CD14-positive monocyte (primary cell): ENCODE measurements around the gene NDUFA13. TPM values are rescaled to one million over a fixed set of nuclear protein-coding genes. Genes with fewer than 3 reads are reported as not detected.

Experiments
- DNase-seq, 3 donors: peaks; one replicate each; pipeline ENCODE4 v3.0.0-alpha.2; 2011 to 2022
- H2AFZ ChIP-seq: 2 replicates; pipeline ENCODE4 v1.6.0; 2012; ENCODE audit warnings: mild to moderate bottlenecking, low read depth, low read length, inconsistent platforms; ENCODE audit not compliant: insufficient read depth, poor library complexity, severe bottlenecking
- H3K27ac ChIP-seq, 2 donors: 1 replicate in 1 of 2; 2 replicates in 1 of 2; pipeline ENCODE4 v1.5.1; 2012 to 2013; ENCODE audit warnings: low read length in 2 of 2, control low read depth in 1 of 2, inconsistent platforms in 1 of 2, low read depth in 1 of 2, mild to moderate bottlenecking in 1 of 2
- H3K27me3 ChIP-seq, 2 donors: one replicate each; pipeline versions ENCODE4 v1.6.0 to v1.6.1; 2011 to 2013; ENCODE audit warnings: low read length in 2 of 2; ENCODE audit not compliant: control insufficient read depth in 2 of 2, insufficient read depth in 2 of 2
- H3K36me3 ChIP-seq, 2 donors: replicated peaks in 1 of 2; 1 replicate in 1 of 2; 2 replicates in 1 of 2; pipeline versions ENCODE4 v1.5.1 to v1.6.1; 2012 to 2013; ENCODE audit warnings: low read length in 2 of 2, control low read depth in 1 of 2, inconsistent platforms in 1 of 2, mild to moderate bottlenecking in 1 of 2; ENCODE audit not compliant: insufficient read depth in 2 of 2, control insufficient read depth in 1 of 2
- H3K4me1 ChIP-seq, 2 donors: 1 replicate in 1 of 2; 2 replicates in 1 of 2; pipeline versions ENCODE4 v1.5.1 to v1.6.1; 2012 to 2013; ENCODE audit warnings: low read length in 2 of 2, control low read depth in 1 of 2, inconsistent platforms in 1 of 2, mild to moderate bottlenecking in 1 of 2, moderate library complexity in 1 of 2; ENCODE audit not compliant: insufficient read depth in 2 of 2, control insufficient read depth in 1 of 2
- H3K4me2 ChIP-seq: replicated peaks from 2 replicates; pipeline ENCODE3; 2012; ENCODE audit warnings: low read length, moderate library complexity, mild to moderate bottlenecking; ENCODE audit not compliant: poor library complexity, severe bottlenecking; ENCODE audit errors: extremely low read depth
- H3K4me3 ChIP-seq, 3 experiments: fragments of 200-600 bp in 1 of 3; sonication (generic) in 1 of 3; replicated peaks in 1 of 3; 1 replicate in 2 of 3; 2 replicates in 1 of 3; pipeline ENCODE4 v1.5.1; 2011 to 2013; ENCODE audit warnings: low read length in 3 of 3, mild to moderate bottlenecking in 3 of 3, control low read depth in 2 of 3, low read depth in 2 of 3, inconsistent platforms in 1 of 3, moderate library complexity in 1 of 3
- H3K79me2 ChIP-seq: 2 replicates; pipeline ENCODE4 v1.6.0; 2012; ENCODE audit warnings: mild to moderate bottlenecking, control low read depth, inconsistent platforms, low read length, moderate library complexity; ENCODE audit not compliant: insufficient read depth
- H3K9ac ChIP-seq: 2 replicates; pipeline ENCODE4 v1.6.0; 2017; ENCODE audit warnings: low read length, mild to moderate bottlenecking; ENCODE audit not compliant: insufficient read depth, poor library complexity, severe bottlenecking
- H3K9me3 ChIP-seq, 2 donors: replicated peaks in 1 of 2; 1 replicate in 1 of 2; 2 replicates in 1 of 2; pipeline versions ENCODE4 v1.5.1 to v1.6.1; 2012 to 2013; ENCODE audit warnings: low read length in 2 of 2, control low read depth in 1 of 2; ENCODE audit not compliant: control insufficient read depth in 1 of 2, insufficient read depth in 1 of 2
- H4K20me1 ChIP-seq: 2 replicates; pipeline ENCODE4 v1.6.0; 2012; ENCODE audit warnings: mild to moderate bottlenecking, low read length, control low read depth, moderate library complexity; ENCODE audit not compliant: insufficient read depth
- H3K27ac Mint-ChIP-seq, 7 donors: one replicate each; pipeline ENCODE4 v1.8.0; 2020; ENCODE audit warnings: mild to moderate bottlenecking in 7 of 7, mixed read lengths in 7 of 7, moderate library complexity in 6 of 7, inconsistent platforms in 2 of 7
- H3K27me3 Mint-ChIP-seq, 3 donors: one replicate each; pipeline ENCODE4 v1.8.0; 2021 to 2022; ENCODE audit warnings: low read depth in 3 of 3, mild to moderate bottlenecking in 3 of 3, mixed read lengths in 3 of 3, moderate library complexity in 3 of 3, inconsistent platforms in 1 of 3
- H3K36me3 Mint-ChIP-seq, 2 donors: one replicate each; pipeline ENCODE4 v1.8.0; 2020; ENCODE audit warnings: mixed read lengths in 2 of 2, inconsistent platforms in 1 of 2, mild to moderate bottlenecking in 1 of 2
- H3K4me1 Mint-ChIP-seq: one replicate; pipeline ENCODE4 v1.8.0; 2020; ENCODE audit warnings: mild to moderate bottlenecking, mixed read lengths
- H3K4me3 Mint-ChIP-seq, 2 donors: one replicate each; pipeline ENCODE4 v1.8.0; 2020; ENCODE audit warnings: mild to moderate bottlenecking in 2 of 2, mixed read lengths in 2 of 2, moderate library complexity in 1 of 2
- H3K9me3 Mint-ChIP-seq, 7 donors: one replicate each; pipeline ENCODE4 v1.8.0; 2020 to 2022; ENCODE audit warnings: mixed read lengths in 7 of 7, mild to moderate bottlenecking in 6 of 7, moderate library complexity in 6 of 7, inconsistent platforms in 2 of 7
- CTCF ChIP-seq: fragments of 200-600 bp; IDR thresholded peaks from one replicate; pipeline ENCODE4 v1.8.0; 2022; ENCODE audit warnings: antibody characterized with exemption, mild to moderate bottlenecking
- WGBS: methylation state at CpG from one replicate; pipeline ENCODE4 v1.1.5; 2013; ENCODE audit warnings: missing lambda C conversion rate; ENCODE audit not compliant: insufficient coverage; 5-methylcytosine and 5-hydroxymethylcytosine counted together
- intact Hi-C, 2 donors: fragments of 100-400 bp; cut with micrococcal nuclease; formaldehyde crosslinking; loops; one replicate each; pipeline versions ENCODE4 v1.15.0 to v1.15.1; 2023
- polyA plus RNA-seq, 3 donors: library from polyadenylated mRNA; depleted of rRNA in 1 of 3; unstranded in 2 of 3; stranded (reverse) in 1 of 3; fragments of 300-500 nt in 2 of 3; fragments of >200 nt in 1 of 3; fragmentation: Illumina TruSeq in 2 of 3; gene quantifications; 1 replicate in 2 of 3; 2 replicates in 1 of 3; pipeline ENCODE4 v1.2.3, GENCODE V29; 2012 to 2021

The NDUFA13 gene
- polyA plus RNA-seq, 3 donors: 86.7 to 433 (median 361) TPM

- Mint-ChIP-seq H3K4me3 (no peak overlapping the region), H3K27ac (peak overlapping the region in 1 of 7 donors; percentile 52), H3K9me3 (no peaks in the 10 kb centered on the region), H3K4me1 (peaks cover 6% of the 10 kb centered on the region), H3K27me3 (peaks cover 0 to 11% (median 3%) of the 10 kb centered on the region in 3 donors), H3K36me3 (no peaks in the 10 kb centered on the region)
- Histone ChIP-seq H3K27ac (no peak overlapping the region), H3K79me2 (no peaks in the 10 kb centered on the region), H4K20me1 (no peaks in the 10 kb centered on the region), H2AFZ (no peak overlapping the region), H3K36me3 (no peaks in the 10 kb centered on the region), H3K4me2 (no peak overlapping the region), H3K9ac (no peak overlapping the region), H3K4me3 (no peak overlapping the region), H3K4me1 (peaks cover 0 to 3% of the 10 kb centered on the region in 2 donors), H3K27me3 (no peaks in the 10 kb centered on the region), H3K9me3 (no peaks in the 10 kb centered on the region)
- 99% methylated on average over 13 of the region's 16 CpGs for WGBS
- intact Hi-C loops: no loop called here
- TF ChIP-seq CTCF: no peak
- DNase-seq: no peak
Measured at GRCh38 chr19:19558636-19559035, 42.6 kb downstream of the NDUFA13 start.

- H3K4me1 ChIP-seq: peaks cover 0 to 3% of the 10 kb centered on the region in 2 donors
- intact Hi-C loops: no loop called here
- H3K79me2 ChIP-seq: no peaks in the 10 kb centered on the region
- Mint-ChIP-seq H3K27ac (no peak overlapping the region), H3K36me3 (no peaks in the 10 kb centered on the region), H3K9me3 (no peaks in the 10 kb centered on the region), H3K27me3 (peaks cover 0 to 10% (median 3%) of the 10 kb centered on the region in 3 donors), H3K4me1 (peaks cover 6% of the 10 kb centered on the region), H3K4me3 (no peak overlapping the region)
- H4K20me1 ChIP-seq: no peaks in the 10 kb centered on the region
- no peaks in the 10 kb centered on the region for H3K36me3 ChIP-seq
- no peak for TF ChIP-seq CTCF
- no peak for DNase-seq
- no peak overlapping the region for H3K4me3 ChIP-seq
- no peak overlapping the region for H3K27ac ChIP-seq
- no peaks in the 10 kb centered on the region for H3K27me3 ChIP-seq
- 66% methylated on average over 2 of the region's 4 CpGs for WGBS
- H2AFZ ChIP-seq: peak overlapping the region; percentile 21
- no peak overlapping the region for H3K4me2 ChIP-seq
- no peak overlapping the region for H3K9ac ChIP-seq
- no peaks in the 10 kb centered on the region for H3K9me3 ChIP-seq
Measured at GRCh38 chr19:19559931-19560330, 43.9 kb downstream of the NDUFA13 start.
